GM19023 (cell line): ENCODE results near the gene PIK3R3.

Experiments used
- ATAC-seq: cut with Tn5 transposase; IDR thresholded peaks from one replicate; pipeline ENCODE4 v1.9.1; 2021; ENCODE audit warnings: mild to moderate bottlenecking, moderate library complexity; ENCODE audit not compliant: unreplicated experiment

Gene PIK3R3

DNA sequence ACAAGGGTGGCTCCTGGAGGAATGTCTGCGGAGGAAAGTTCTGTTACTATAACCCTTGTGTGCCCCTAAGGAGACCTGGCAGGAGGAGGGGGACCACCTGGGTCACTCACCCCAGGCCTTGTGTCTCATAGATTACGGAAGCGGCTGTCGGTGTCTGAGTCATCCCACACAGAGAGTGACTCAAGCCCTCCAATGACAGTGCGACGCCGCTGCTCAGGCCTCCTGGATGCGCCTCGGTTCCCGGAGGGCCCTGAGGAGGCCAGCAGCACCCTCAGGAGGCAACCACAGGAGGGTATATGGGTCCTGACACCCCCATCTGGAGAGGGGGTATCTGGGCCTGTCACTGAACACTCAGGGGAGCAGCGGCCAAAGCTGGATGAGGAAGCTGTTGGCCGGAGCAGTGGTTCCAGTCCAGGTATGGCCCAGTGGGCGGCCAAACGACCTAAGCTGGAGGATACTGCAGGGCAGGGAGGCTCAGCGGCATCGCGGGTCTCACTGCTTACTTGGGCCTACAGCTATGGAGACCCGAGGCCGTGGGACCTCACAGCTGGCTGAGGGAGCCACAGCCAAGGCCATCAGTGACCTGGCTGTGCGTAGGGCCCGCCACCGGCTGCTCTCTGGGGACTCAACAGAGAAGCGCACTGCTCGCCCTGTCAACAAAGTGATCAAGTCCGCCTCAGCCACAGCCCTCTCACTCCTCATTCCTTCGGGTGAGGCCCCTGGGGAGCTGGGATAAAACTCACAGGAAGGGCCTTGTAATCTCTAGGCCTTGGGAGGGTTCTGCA is 101.4 kb downstream of the PIK3R3 start:
- ATAC-seq, result no peak

GRCh38 chr1:46030074-46030870 is 102.2 kb downstream of the PIK3R3 start:
- ATAC-seq, result no peak

DNA sequence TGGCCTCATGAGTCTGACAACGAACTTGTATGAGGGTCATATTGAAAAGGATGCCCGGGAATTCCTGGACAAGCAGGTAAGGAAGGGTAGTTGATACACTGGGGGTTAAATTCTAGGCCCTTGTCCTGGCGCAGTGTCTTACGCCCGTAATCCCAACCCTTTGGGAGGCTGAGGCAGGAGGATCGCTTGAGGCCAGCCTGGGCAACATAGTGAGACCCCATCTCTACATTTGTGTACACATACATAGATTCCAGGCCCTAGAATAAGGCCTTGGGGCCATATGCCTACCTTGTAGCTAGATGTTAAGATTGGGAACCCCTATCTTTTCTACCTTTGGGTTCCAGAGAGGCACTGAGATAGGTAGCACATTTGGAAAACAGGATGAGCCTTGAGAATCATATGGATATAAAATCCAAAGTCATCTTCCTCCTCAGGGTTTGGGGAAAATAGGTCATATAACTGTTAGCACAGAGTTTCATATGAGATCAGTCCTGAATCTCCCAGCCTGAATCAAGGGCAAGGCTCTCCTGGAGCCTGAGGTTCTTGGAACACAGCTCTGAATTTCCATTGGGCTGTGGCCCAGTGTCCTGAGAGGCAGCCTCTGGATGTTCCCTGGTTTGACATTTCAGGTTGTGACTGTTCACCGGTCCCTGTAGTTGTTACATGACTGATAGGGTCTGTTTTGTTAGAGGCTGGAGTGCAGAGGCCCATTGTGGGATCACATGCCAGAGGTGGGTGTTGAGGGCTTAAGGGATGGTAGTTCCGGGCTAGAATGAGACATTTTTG is 104.4 kb downstream of the PIK3R3 start:
- no peak for ATAC-seq

DNA sequence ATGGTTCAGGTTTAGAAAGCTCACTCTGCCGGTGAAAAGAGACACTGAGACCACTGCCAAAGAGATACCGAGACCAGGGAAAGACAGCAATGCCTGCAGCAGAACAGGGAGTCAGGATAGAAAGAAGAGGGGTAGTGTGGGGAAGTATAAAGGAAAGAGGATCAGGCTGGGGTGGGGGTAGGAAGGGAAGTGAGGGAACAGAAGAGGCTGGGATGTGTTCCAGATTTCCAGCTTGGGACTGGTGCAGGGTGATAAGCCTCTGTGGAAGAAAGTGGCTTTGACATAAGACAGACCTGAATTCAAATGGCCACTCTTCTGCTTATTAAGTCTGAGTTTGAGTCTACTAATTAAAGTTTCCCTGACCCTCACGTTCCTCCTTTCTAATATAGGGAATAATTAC is 105.9 kb downstream of the PIK3R3 start:
- no peak for ATAC-seq

GRCh38 chr1:46021046-46021996 is 111.1 kb downstream of the PIK3R3 start:
- ATAC-seq, result no peak

GRCh38 chr1:46020010-46020409 is 112.4 kb downstream of the PIK3R3 start:
- ATAC-seq, result no peak

DNA sequence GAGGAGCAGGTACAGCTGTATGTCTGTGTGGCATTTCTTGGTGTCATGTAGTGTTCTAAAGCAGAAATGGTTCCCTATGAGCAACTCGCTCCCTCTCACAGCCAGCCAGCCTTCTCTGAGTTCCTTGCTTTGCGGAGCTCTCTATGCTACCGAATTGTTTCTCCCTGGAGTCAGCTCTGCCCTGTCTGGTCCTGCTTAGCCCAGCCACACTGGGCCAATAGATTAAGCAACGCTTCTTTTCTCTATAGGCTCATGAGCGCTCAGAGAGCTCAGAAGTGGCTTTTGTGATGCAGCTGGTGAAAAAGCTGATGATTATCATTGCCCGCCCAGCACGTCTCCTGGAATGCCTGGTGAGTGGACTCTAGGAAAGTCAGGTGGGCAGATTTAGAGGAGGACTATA is 113.1 kb downstream of the PIK3R3 start:
- ATAC-seq, result no peak

DNA sequence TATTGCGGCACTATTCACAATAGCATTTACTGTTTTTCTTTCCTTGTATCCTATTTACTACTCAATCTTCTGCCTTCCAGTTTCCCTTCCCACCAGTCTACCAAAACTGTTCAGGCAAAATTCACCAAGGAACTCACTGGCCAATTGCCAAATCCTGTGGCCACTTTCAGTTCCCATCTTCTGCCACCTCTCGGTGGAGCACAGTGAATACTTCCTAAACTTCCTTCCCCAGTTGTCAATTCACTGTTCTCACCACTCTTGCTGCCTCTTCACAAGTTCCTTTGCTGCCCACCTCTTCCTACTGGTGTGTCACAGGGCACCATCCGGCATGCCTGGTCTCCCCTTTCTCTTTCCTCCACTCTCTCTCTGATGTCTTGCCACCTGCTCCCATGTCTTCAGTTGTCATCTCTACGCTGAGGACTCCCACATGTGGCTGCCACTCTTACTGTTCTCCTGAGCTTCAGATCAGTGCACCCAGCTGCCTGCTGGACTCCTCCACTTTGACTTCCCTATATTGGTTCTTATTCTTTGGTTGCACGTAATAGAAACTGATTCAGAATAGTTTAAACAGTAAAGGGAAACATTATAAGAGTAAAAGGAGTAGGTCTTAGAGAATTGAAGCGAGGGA is 114.4 kb downstream of the PIK3R3 start:
- ATAC-seq, result no peak

DNA sequence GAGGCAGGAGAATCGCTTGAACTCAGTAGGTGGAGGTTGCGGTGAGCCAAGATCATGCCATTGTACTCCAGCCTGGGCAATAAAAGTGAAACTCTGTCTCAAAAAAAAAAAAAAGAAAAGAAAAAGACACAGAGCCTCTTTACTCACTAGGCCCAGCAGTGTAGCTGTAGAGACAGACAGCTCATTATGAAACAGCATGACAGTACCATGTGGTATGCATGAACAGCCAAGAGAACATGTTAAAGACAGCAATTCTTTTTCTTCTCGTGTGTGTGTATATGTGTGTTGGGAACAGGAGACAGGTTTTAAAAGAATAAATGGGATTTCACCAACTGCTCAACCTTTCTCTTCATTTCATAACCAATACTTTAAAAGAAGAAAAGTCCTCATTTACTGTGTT is 118.8 kb downstream of the PIK3R3 start:
- ATAC-seq, result no peak

- no peak for ATAC-seq
These were observed 120.2 kb downstream of the PIK3R3 start for GRCh38 chr1:46012236-46012635.

DNA sequence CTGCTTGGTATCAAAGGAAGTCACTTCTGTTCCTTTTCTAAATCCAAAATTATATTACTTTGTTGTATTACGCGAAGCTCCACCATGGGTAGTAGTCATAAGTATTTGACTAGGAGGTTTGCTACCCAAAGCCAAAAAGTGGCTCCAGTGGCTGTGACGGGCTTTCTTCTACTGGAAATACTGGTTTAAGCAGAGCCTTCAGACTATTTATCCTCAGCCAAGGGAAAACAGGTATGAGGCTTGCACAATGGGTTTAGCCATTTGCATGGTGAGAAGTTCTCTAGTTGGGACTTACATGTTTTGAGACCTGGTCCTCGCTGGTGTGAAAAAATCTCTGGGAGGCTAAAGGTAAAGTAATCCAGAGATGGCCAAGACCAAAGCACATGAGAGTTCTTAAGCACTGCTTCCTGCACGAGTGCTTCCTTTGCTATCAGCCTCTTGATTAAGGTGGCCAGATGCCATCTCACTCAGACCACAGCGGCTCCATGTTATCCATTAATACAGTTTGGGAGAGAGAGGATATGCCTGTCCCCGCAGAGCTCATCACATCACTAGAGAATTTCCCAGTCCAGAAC is 121.2 kb downstream of the PIK3R3 start:
- no peak for ATAC-seq

DNA sequence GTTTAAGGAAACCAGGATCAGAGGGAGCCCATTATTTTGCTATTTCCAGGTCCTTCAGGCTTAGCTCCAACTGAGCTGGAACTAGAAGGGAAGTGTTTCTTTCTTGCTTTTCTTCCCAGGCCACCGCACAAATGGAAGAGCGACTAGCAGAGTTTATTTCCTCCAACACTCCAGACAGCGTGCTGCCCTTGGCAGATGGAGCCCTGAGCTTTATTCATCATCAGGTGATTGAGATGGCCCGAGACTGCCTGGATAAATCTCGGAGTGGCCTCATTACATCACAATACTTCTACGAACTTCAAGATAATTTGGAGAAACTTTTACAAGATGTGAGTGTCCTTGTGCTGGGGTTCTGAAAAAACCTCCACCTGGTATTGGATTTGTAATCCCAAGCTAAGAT is 121.8 kb downstream of the PIK3R3 start:
- ATAC-seq, result no peak

DNA sequence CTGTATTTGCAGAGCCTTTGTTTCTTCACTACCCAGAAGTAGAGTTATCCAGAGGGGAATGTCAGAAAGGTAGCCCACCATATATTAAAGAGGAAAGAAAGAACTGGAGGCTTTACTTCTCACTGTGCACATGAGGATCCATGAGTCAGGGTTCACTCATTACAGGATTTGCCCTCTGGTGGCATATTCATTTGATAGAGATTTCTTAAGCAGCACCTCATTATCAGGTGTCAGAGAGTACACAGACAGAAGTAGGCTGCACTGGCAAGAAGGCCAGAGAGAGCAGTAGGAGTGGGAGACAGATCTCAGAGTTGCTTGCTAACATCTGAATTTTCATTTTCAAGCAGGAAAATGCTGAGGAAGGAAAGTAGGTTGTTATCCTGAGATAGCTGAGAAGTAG is 123.8 kb downstream of the PIK3R3 start:
- ATAC-seq, result no peak

DNA sequence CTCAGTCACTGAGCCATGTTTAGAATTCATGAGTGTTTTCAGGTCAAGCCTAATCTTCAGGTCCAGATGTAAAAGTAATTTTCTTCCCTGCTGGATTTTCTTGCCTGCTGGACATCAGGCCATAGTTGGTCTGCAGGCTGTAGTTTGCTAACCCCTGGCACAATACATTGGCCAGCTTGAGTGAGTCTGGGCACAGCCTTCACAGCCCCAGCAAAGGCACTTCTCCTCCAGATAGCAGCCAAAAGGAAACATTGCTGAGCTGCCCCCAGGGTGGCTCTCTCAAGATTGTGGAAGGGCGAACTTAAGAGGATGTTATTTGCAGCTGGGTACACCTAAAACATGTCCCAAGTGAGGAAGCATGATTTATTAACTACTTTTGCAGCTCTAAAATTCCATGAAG is 126.8 kb downstream of the PIK3R3 start:
- no peak for ATAC-seq

- ATAC-seq, result no peak
These were observed 127.9 kb downstream of the PIK3R3 start for GRCh38 chr1:46004492-46004891.

GRCh38 chr1:46003315-46003714 is 129.1 kb downstream of the PIK3R3 start:
- ATAC-seq, result no peak

DNA sequence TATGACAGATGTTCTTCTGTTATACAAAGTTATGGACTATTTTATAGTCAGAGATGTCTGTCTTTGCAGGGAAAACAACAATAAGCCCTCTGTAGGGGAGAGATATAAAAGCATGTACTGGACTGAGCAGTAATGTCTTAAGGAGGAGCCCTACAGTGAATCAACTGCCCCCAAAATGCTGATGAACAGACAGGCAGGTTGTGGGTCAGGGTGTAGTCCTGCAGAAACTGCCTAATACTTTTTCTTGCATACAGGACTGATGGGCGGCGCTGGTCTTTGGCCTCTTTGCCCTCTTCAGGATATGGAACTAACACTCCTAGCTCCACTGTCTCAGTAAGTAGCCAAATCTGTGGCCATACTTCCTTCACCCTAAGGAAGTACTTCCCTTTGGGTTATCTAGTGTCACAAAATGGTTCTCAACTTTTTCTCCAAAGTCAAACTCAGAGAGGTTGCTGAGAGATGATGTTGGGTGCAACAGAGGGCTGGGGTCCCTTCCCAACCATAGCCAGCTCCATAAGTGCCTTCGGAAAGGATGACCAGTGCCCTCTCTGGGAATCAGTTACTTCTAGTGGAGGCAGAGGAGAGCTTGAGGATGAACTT is 129.8 kb downstream of the PIK3R3 start:
- no peak for ATAC-seq

DNA sequence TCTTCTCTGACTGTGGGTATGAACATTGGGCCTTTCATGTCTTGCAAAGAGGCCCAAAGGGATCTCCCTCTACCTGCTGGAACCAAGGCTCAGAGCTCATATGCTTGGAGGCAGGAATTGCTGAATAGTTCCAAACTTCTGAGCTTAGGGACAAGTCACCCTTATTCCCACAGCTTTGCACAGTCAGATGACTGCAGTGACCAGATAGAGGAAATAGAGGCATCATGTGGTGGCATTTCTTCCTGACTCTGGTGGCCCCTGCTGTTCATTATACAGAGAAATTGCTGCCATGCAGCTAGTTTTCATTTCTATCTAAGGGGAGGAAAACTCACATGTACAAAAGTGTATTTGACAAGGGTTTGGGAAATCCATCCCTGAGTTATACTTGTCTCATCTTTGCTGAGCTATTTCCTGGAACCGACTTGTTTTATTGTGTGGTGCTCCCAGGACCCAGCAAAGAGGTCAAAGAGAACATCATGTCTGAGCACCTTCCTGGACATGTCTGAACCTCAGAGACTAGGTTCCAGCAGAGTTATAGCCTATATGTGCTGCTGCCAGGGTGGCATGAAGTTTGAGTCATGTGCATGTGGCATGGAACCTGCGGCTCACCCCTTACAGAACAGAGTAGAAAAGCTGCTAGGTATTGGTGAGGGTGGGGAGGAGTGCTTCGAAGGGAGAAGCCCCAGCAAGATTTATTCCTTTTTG is 131.2 kb downstream of the PIK3R3 start:
- no peak for ATAC-seq

DNA sequence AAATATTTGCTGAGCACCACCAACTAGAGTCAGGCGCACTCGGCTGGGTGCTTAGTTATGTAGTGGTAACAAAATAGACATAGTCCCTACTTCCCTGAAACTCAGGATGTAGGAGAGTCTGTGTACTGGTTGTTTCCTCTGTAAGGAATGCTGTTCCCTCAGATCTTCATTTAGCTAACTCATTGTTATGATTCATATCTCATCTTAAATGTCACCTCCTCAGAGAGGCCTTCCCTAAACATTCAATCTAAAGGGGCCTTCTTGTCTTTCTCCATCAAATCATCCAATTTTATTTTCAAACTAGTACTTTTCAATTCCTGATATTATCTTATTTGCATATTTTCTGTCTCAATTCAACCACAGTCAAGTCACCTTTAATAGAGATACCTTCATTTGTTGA is 132.9 kb downstream of the PIK3R3 start:
- no peak for ATAC-seq
